ENCODE data around the gene LRMDA.

The LRMDA gene

GRCh38 chr10:76301211-76301610 is 869.8 kb downstream of the LRMDA start:
- DNase-seq (ENCODE audit: low read depth in 2 of 2) = no peak

- no peak for DNase-seq (ENCODE audit: low read depth in 2 of 2)
Observed at GRCh38 chr10:76301950-76302349, 870.5 kb downstream of the LRMDA start.

- no peak for DNase-seq (ENCODE audit: low read depth in 2 of 2)
Observed at GRCh38 chr10:76302481-76302880, 871.1 kb downstream of the LRMDA start.

- DNase-seq (ENCODE audit: low read depth in 2 of 2) = no peak
Observed at GRCh38 chr10:76302961-76303630, 871.7 kb downstream of the LRMDA start.

- DNase-seq (ENCODE audit: low read depth in 2 of 2) = peak in 1 of 2 experiments; percentile 5
Observed at GRCh38 chr10:76303682-76304316, 872.4 kb downstream of the LRMDA start.

- no peak for DNase-seq (ENCODE audit: low read depth in 2 of 2)
Observed at GRCh38 chr10:76305930-76306615, 874.6 kb downstream of the LRMDA start.

- DNase-seq (ENCODE audit: low read depth in 2 of 2) = no peak
Observed at GRCh38 chr10:76306856-76307255, 875.4 kb downstream of the LRMDA start.

GRCh38 chr10:76309070-76309469 is 877.6 kb downstream of the LRMDA start:
- no peak for DNase-seq (ENCODE audit: low read depth in 2 of 2)

- no peak for DNase-seq (ENCODE audit: low read depth in 2 of 2)
Observed at GRCh38 chr10:76309741-76310587, 878.5 kb downstream of the LRMDA start.

GRCh38 chr10:76310588-76311080 is 879.2 kb downstream of the LRMDA start:
- no peak for DNase-seq (ENCODE audit: low read depth in 2 of 2)

GRCh38 chr10:76311752-76312636 is 880.6 kb downstream of the LRMDA start:
- no peak for DNase-seq (ENCODE audit: low read depth in 2 of 2)

- no peak for DNase-seq (ENCODE audit: low read depth in 2 of 2)
Observed at GRCh38 chr10:76315240-76315639, 883.8 kb downstream of the LRMDA start.

- DNase-seq (ENCODE audit: low read depth in 2 of 2) = no peak
Observed at GRCh38 chr10:76316234-76316633, 884.8 kb downstream of the LRMDA start.

GRCh38 chr10:76317078-76317477 is 885.7 kb downstream of the LRMDA start:
- DNase-seq (ENCODE audit: low read depth in 2 of 2) = no peak

- DNase-seq (ENCODE audit: low read depth in 2 of 2) = no peak
Observed at GRCh38 chr10:76318211-76318610, 886.8 kb downstream of the LRMDA start.

- no peak for DNase-seq (ENCODE audit: low read depth in 2 of 2)
Observed at GRCh38 chr10:76319661-76320060, 888.2 kb downstream of the LRMDA start.

- DNase-seq (ENCODE audit: low read depth in 2 of 2) = no peak
Observed at GRCh38 chr10:76324283-76324682, 892.9 kb downstream of the LRMDA start.

- DNase-seq (ENCODE audit: low read depth in 2 of 2) = no peak
Observed at GRCh38 chr10:76327441-76327840, 896.0 kb downstream of the LRMDA start.

GRCh38 chr10:76328348-76328747 is 896.9 kb downstream of the LRMDA start:
- DNase-seq (ENCODE audit: low read depth in 2 of 2) = no peak

- no peak for DNase-seq (ENCODE audit: low read depth in 2 of 2)
Observed at GRCh38 chr10:76329891-76330575, 898.6 kb downstream of the LRMDA start.

Measured in stimulated activated CD4-positive, alpha-beta T cell treated with anti-CD3 and anti-CD28 coated beads, Interleukin-12 subunit alpha, Interleukin-12 subunit beta, amount 100 ng/mL, for 24 hours (primary cell).